Fibroblast of mammary gland (primary cell): ENCODE data around the gene EVC.

Source experiments
- DNase-seq: peaks from one replicate; pipeline ENCODE4 v3.0.0-alpha.2; 2010; ENCODE audit warnings: low read depth
- H3K4me3 ChIP-seq: 2 replicates; pipeline ENCODE4 v1.5.1; 2011; ENCODE audit warnings: low read depth, mild to moderate bottlenecking, low read length, moderate library complexity; ENCODE audit not compliant: control insufficient read depth
- CTCF ChIP-seq: conservative IDR thresholded peaks from 2 replicates; pipeline ENCODE4 v1.5.1; 2011; ENCODE audit warnings: low read depth, low read length, inconsistent platforms; ENCODE audit not compliant: control insufficient read depth, insufficient read depth

The EVC gene

GRCh38 chr4:5839332-5839731 is 128.3 kb downstream of the EVC start:
- H3K4me3 ChIP-seq: no peak overlapping the region
- DNase-seq: no peak
- no peak for TF ChIP-seq CTCF

- no peak for TF ChIP-seq CTCF
- peak; percentile 59 for DNase-seq
- H3K4me3 ChIP-seq: peak overlapping the region; percentile 21
Observed at GRCh38 chr4:5839751-5840674, 129.0 kb downstream of the EVC start.

- no peak overlapping the region for H3K4me3 ChIP-seq
- TF ChIP-seq CTCF: no peak
- no peak for DNase-seq
Observed at GRCh38 chr4:5842456-5842855, 131.5 kb downstream of the EVC start.

GRCh38 chr4:5843573-5844530 is 132.9 kb downstream of the EVC start:
- no peak for DNase-seq
- no peak overlapping the region for H3K4me3 ChIP-seq
- TF ChIP-seq CTCF: no peak

GRCh38 chr4:5845035-5845905 is 134.3 kb downstream of the EVC start:
- TF ChIP-seq CTCF: no peak
- DNase-seq: no peak
- H3K4me3 ChIP-seq: no peak overlapping the region
